ENCODE data around the gene FNBP1L.

The FNBP1L gene

DNA sequence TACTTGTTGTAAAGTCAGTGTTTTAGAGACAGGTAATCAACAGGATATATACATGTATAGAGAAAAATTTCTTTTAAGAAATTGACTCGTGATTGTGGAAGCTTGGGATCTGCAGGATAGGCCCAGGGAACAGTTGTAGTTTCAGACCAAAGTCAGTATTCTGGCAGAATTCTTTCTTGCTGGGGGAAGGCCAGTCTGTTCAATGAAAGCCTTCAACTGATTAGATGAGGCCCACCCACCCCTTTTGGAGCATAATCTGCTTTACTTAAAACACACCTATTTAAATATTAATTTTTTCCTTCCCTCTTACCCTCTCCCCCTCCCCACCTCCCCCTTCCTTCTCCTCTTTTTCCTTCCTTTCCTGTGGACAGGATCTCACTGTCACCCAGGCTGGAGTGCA, 48.0 kb downstream of the FNBP1L start:
- no peak for FAIRE-seq

GRCh38 chr1:93496520-93496919, 48.6 kb downstream of the FNBP1L start:
- FAIRE-seq = no peak

GRCh38 chr1:93499075-93499474, 51.2 kb downstream of the FNBP1L start:
- no peak for FAIRE-seq

GRCh38 chr1:93499533-93499932, 51.6 kb downstream of the FNBP1L start:
- FAIRE-seq = no peak

- no peak for FAIRE-seq
Observed at GRCh38 chr1:93500275-93500674, 52.4 kb downstream of the FNBP1L start.

- FAIRE-seq = no peak
Observed at GRCh38 chr1:93501399-93501798, 53.5 kb downstream of the FNBP1L start.

- FAIRE-seq = no peak
Observed at GRCh38 chr1:93501829-93502369, 54.0 kb downstream of the FNBP1L start.

DNA sequence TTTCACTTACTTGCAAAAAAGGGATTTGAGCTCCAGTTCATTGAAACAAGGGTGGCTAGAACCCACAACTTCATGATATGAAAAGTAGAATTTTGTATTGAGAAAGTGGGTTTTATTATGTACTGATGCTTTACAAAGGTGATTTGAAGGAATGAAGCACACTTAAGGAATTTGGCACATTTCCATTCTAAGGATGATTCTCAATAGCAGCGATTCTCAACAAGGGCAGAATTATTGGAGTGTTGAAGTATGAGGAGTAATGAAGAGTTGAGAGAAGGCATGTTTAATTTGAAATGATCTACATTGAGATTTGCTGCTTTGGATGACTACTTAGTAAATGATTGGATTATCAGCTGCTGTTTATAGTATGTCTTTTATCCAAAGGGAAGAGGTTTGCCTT, 54.7 kb downstream of the FNBP1L start:
- no peak for FAIRE-seq

DNA sequence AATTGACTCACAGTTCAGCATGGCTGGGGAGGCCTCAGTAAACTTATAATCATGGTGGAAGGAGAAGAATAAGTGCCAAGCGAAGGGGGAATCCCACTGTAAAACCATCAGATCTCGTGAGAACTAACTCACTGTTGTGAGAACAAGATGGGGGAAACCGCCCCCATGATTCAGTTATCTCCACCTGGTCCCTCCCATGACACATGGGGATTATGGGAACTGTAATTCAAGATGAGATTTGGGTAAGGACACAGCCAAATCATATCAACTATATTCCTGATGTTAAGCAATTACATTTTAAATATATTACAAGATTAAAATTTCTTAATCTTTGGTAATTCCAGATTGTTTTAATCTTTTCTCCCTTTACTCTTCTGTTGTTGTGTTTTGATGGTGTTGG, 55.2 kb downstream of the FNBP1L start:
- no peak for FAIRE-seq

DNA sequence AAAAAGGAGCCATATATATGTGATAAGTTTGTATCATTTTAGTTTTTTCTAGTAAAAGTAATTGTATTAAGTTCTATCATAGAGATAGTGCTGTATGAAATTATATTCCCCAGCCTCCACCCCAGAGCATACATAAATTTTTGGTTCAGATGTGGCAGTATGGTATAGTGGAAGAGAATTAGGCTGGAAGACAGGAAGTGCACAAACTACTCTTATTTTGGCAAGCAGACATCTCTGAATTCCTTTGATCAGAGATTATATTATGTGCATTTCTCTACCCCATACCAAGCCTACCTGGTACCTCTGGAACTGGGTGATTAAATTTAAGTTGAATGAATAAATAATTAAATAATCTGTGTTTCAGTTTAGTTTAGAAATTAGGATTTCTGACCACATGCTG, 55.9 kb downstream of the FNBP1L start:
- no peak for FAIRE-seq

- no peak for FAIRE-seq
Observed at GRCh38 chr1:93504247-93505033, 56.5 kb downstream of the FNBP1L start.

DNA sequence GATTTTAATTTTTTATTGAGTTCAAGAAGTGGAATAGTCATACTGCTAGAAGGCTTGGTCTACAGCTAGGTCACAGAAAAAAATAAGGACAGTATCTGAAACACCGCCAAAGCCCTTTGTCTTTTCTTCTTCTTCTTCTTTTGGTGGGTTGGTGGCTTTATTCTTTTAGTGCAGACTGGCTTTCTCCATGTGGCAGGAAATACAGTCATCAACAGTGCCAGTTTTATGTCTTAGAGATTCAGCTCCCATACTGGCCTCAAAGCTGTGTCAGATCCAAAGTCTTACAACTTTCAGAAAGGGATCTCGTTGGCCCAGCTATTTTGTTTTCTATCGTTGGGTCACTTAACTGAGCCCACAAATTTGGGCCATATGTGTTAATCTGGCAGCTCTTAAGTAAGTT, 58.2 kb downstream of the FNBP1L start:
- FAIRE-seq = no peak

DNA sequence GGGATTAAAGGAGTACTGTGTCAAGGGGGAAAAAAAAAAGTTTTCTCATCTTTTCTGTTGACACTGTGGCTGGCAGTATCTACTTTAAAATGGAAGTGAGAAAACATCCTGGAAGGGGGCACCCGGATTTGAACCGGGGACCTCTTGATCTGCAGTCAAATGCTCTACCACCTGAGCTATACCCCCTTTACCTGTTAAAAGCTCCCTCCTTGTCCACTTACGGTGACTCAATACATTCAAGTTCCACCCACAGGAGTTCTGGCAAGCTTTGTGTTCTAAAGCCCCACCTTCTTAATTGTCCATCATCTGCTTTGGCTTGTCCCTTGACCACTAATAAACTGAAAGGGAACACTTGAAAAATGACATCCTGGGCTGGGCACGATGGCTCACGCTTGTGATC, 68.2 kb downstream of the FNBP1L start:
- no peak for FAIRE-seq

DNA sequence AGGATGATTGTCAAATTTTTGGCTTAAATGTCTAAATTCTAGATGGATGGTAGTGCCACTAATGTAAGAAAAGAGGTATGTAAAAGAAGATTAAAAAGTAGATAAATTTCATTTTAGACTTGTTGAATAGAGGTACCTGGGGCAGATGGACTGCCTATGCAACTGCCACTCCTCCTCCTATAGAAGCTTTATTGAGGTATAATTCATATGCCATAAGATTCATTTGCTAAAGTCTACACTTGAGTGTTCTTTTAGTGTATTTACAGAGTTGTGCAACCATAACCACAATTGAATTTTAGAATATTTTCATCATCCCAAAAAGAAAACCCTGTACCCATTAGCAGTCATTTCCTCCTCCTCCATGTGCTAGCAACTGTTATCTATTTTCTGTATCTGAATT, 70.6 kb downstream of the FNBP1L start:
- no peak for FAIRE-seq

GRCh38 chr1:93519199-93519829, 71.4 kb downstream of the FNBP1L start:
- no peak for FAIRE-seq

DNA sequence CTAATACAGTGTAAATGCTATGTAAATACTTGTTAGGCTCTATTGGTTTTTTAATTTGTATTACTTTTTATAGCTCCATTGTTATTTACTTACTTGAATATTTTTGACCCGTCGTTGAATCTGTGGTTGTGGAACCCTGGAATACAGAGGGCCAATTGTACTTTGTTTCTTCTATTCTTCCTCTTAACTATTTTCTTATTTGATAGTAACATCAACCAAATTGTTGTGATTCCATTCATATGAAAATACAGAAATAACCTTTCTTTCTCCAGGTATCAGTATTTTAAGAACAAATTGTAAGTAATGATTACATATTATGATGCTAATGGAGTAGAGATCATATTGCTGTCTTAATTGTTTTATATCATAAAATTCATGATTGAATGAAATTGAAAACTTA, 73.7 kb downstream of the FNBP1L start:
- FAIRE-seq = no peak

GRCh38 chr1:93522721-93523120, 74.8 kb downstream of the FNBP1L start:
- FAIRE-seq = no peak

DNA sequence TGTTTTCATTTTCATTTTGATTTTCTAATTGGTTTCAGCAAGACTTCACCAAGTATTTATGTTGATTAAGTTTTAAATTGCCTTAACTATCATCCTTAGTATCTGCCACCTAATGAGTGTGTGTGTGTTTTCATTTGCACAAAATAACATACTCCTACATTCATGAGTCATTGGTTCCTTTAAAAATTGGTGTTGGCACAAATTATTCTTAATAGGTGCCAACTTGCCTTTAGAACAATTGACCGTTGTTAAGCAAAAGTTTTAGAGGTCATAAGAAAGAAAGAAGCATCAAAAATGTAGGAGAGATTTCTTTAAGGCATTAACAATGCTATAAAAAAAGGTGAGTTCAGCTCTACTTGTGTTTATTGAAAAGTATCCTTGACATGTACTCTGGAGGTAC, 77.5 kb downstream of the FNBP1L start:
- FAIRE-seq = no peak

DNA sequence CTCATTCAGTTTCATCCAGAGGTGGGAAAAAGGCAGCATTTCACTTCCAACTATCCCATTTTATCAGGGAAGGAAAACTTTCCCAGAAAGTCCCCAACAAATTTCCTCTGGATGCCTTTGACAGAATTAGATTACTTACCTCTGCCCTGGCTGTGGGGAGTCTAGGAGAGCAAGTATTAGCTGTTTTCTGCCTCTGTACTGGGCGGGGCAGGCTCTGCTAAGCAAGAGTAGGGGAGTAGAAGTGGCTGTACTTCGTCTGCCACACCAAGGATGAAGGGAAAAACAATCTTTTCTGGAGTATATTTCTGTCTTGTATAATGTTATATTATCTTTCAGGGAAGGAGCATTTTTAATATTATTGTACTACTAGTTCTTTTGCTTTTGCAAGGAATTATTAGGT, 78.5 kb downstream of the FNBP1L start:
- FAIRE-seq = no peak

GRCh38 chr1:93528412-93528811, 80.5 kb downstream of the FNBP1L start:
- FAIRE-seq = no peak

- no peak for FAIRE-seq
Observed at GRCh38 chr1:93531193-93531592, 83.3 kb downstream of the FNBP1L start.

DNA sequence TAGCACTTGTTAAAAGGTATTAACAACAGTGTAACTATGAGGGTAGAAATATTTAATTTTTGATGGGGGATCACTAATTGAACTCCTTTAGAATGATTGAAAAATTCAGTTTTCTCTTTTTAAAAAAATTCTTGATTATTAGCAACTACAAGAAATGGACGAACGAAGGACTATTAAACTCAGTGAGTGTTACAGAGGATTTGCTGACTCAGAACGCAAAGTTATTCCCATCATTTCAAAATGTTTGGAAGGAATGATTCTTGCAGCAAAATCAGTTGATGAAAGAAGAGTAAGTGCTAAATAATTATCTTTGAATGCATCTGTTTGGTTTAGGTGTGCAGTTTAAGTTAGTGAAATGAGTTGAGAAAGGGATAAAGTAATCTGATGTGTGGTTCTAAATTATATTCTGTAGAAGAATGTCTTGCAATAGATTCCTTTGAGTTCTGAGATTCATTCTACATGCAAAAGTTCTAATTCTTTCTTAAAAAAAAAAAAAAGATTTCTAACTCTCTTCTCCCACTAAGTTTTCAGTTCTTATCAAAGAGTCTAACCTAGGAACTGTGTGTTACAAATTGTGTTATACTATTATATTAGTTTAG, 85.0 kb downstream of the FNBP1L start:
- no peak for FAIRE-seq

DNA sequence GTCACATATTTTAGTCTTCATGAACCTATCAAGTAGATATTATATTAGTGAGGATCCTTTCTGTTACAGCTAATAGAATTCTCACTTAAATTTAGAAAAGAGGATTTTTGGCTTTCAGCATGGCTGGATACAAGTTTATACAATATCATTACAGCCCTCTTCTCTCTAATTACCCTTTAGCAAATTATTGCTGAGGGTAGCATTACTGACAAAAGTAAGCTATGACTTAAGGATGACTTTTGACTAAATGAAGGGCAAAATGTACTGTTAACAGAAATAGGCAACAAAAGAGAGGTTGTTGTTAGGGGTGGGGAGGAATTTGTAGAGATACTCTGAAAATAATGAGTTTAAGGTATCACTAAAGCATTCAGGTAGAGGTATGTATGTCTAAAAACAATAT, 85.8 kb downstream of the FNBP1L start:
- FAIRE-seq = no peak

DNA sequence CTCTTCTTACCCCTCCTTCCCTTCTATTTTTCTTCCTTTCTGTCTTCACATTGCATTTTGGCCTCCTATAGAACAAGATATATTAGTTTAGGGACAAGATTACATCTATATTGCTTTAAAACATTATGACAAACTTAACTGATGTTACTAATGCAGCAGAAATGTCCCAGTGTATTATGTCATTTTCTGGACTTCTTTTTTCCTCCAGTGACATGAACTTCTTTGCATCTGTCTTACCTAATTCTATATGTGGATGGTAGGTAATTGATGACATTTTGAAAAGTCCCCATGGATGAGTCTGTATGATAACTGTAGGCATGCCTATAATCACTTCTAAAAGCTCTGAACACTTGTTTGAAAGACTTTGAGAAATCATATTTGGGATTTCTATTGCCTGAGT, 89.5 kb downstream of the FNBP1L start:
- no peak for FAIRE-seq
